K562 (cell line): ENCODE measurements around the gene BEST1. TPM values are rescaled to one million over a fixed set of nuclear protein-coding genes. Genes with fewer than 3 reads are reported as not detected.

ENCODE experiments used
- ARID2 ChIP-seq: fragments of 450-650 bp; IDR thresholded peaks from 2 replicates; pipeline ENCODE4 v1.6.1; 2017; ENCODE audit warnings: antibody characterized with exemption, mild to moderate bottlenecking
- CBX3 ChIP-seq, 2 experiments: IDR thresholded peaks; 1 replicate in 1 of 2; 2 replicates in 1 of 2; pipeline ENCODE4 v1.6.1; 2012; ENCODE audit warnings: inconsistent platforms in 2 of 2, low read length in 2 of 2, borderline replicate concordance in 1 of 2, control low read depth in 1 of 2
- CEBPG ChIP-seq, 3 experiments: fragments of 200-800 bp in 1 of 3; sonication (Bioruptor generic) in 1 of 3; sonication (generic) in 1 of 3; formaldehyde crosslinking in 1 of 3; IDR thresholded peaks in 2 of 3; conservative IDR thresholded peaks in 1 of 3; 2 replicates each; pipeline versions ENCODE4 v1.6.1 to v1.8.0; 2016 to 2022; ENCODE audit warnings: missing compliant biosample characterization in 2 of 3, missing genetic modification characterization in 2 of 3, mild to moderate bottlenecking in 1 of 3, missing genetic modification reagents in 1 of 3
- JUN ChIP-seq, 2 experiments: sonication (generic) in 1 of 2; formaldehyde crosslinking in 1 of 2; IDR thresholded peaks; 2 replicates each; pipeline versions ENCODE4 v1.6.1 to v1.8.0; 2012 to 2022; ENCODE audit warnings: borderline replicate concordance in 2 of 2, mild to moderate bottlenecking in 2 of 2, improper control_type of control experiment in 1 of 2, low read depth in 1 of 2, low read length in 1 of 2, missing genetic modification reagents in 1 of 2
- MTA1 ChIP-seq: fragments of 450-650 bp; IDR thresholded peaks from 2 replicates; pipeline ENCODE4 v1.6.1; 2017; ENCODE audit warnings: borderline replicate concordance
- MTA3 ChIP-seq: fragments of 450-650 bp; formaldehyde crosslinking; IDR thresholded peaks from 2 replicates; pipeline ENCODE4 v1.6.1; 2017; ENCODE audit warnings: mild to moderate bottlenecking, borderline replicate concordance
- PRMT5 ChIP-seq: sonication (generic); formaldehyde crosslinking; IDR thresholded peaks from 2 replicates; pipeline ENCODE4 v1.5.0; 2020; ENCODE audit warnings: missing genetic modification reagents
- SMAD3 ChIP-seq: fragments of 450-650 bp; formaldehyde crosslinking; conservative IDR thresholded peaks from 2 replicates; pipeline ENCODE4 v1.4.0; 2020; ENCODE audit warnings: mild to moderate bottlenecking
- ZNF12 ChIP-seq: sonication (generic); formaldehyde crosslinking; IDR thresholded peaks from 2 replicates; pipeline ENCODE4 v1.4.0; 2020; ENCODE audit warnings: mild to moderate bottlenecking, missing genetic modification reagents
- ZNF589 ChIP-seq: fragments of 200-800 bp; sonication (Bioruptor generic); IDR thresholded peaks from 2 replicates; pipeline ENCODE4 v1.6.1; 2016; ENCODE audit warnings: low read depth, missing genetic modification characterization, missing compliant biosample characterization
- ZNF778 ChIP-seq: fragments of 450-650 bp; formaldehyde crosslinking; IDR thresholded peaks from 2 replicates; pipeline ENCODE4 v1.4.0; 2020; ENCODE audit warnings: mild to moderate bottlenecking, moderate library complexity
- ZZZ3 ChIP-seq: fragments of 450-650 bp; IDR thresholded peaks from 2 replicates; pipeline ENCODE4 v1.6.1; 2016; ENCODE audit warnings: antibody characterized with exemption, mild to moderate bottlenecking, moderate library complexity
- polyA plus RNA-seq, 8 experiments: library from polyadenylated mRNA; depleted of rRNA in 4 of 8; stranded (reverse) in 5 of 8; unstranded in 3 of 8; fragments of >200 nt; fragmentation: Nextera tagmentation in 2 of 8; fragmentation: Illumina TruSeq in 1 of 8; extraction: Ambion mirVana in 2 of 8; extraction: Trizol in 1 of 8; gene quantifications; 2 replicates each; pipeline versions ENCODE4 v1.2.1 to v1.2.3, GENCODE V29; 2011 to 2014; ENCODE audit warnings: inconsistent platforms in 1 of 8, missing spikeins in 1 of 8
- total RNA-seq, 7 experiments: library from RNA; depleted of rRNA in 6 of 7; stranded (reverse); fragments of >200 nt in 6 of 7; fragmentation: Illumina TruSeq in 2 of 7; extraction: Trizol in 2 of 7; gene quantifications; 2 replicates each; pipeline versions ENCODE4 v1.2.1 to v1.2.3, GENCODE V29; 2011 to 2021; ENCODE audit warnings: low replicate concordance in 1 of 7
- TF ChIP-seq, protein P1 (sequence below): fragments of 450-650 bp; IDR thresholded peaks from 2 replicates; pipeline ENCODE4 v1.6.1; 2016; ENCODE audit warnings: mild to moderate bottlenecking
- TF ChIP-seq, protein P2 (sequence below): fragments of 250-450 bp; sonication (Bioruptor Pico); IDR thresholded peaks from 2 replicates; pipeline ENCODE4 v1.8.0; 2021; ENCODE audit warnings: borderline replicate concordance, mild to moderate bottlenecking, moderate library complexity; ENCODE audit not compliant: poor library complexity, severe bottlenecking
- TF ChIP-seq, protein P3 (sequence below): sonication (generic); formaldehyde crosslinking; IDR thresholded peaks from 2 replicates; pipeline ENCODE4 v1.8.0; 2022; ENCODE audit warnings: missing genetic modification reagents, mild to moderate bottlenecking, borderline replicate concordance
- TF ChIP-seq, protein P4 (sequence below), 2 experiments: fragments of 200-800 bp in 1 of 2; sonication (Bioruptor generic) in 1 of 2; sonication (generic) in 1 of 2; formaldehyde crosslinking in 1 of 2; IDR thresholded peaks in 1 of 2; conservative IDR thresholded peaks in 1 of 2; 2 replicates each; pipeline versions ENCODE4 v1.5.0 to v1.6.1; 2016 to 2020; ENCODE audit warnings: missing compliant biosample characterization in 1 of 2, missing genetic modification characterization in 1 of 2, missing genetic modification reagents in 1 of 2

Gene BEST1
- total and polyA plus RNA-seq, 9 of the 15 experiments (the other 6 are each of a cell fraction or from before 2014, with no cell fraction given): 0.07 to 1.3 (median 0.40) TPM

DNA sequence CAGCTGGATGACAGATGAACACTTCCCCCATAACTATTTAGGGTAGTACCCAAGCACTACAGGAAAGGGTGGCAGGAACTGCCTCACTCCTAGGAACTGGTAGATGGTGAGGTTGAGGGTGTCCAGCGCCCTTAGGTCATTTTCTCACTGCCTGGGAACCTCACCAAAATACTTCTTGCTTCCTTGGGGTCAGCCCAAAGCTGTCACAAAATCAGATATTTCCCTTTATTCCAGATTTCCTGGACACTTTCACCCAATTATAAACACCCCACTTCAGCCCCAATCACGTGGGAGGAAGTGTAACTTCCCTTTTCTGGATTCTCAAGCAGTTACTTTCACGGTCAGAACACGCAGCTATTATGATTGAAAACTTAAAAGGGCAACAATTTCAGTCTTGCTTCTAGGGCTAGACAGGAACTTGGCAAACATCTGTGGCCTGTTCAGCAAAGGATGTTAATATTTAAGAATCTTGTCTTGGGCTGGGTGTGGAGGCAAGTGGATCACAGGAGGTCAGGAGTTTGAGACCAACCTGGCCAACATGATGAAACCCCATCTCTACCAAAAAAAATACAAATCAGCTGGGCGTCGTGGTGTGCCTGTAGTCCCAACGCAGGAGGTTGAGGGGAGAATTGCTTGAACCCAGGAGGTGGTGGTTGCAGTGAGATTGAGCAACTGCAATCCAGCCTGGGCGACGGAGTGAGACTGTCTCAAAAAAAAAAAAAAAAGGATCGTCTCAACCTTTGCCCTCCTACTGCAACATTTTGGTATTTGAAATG is 13.3 kb downstream of the BEST1 start (continued):
- TF ChIP-seq, protein P1, sequence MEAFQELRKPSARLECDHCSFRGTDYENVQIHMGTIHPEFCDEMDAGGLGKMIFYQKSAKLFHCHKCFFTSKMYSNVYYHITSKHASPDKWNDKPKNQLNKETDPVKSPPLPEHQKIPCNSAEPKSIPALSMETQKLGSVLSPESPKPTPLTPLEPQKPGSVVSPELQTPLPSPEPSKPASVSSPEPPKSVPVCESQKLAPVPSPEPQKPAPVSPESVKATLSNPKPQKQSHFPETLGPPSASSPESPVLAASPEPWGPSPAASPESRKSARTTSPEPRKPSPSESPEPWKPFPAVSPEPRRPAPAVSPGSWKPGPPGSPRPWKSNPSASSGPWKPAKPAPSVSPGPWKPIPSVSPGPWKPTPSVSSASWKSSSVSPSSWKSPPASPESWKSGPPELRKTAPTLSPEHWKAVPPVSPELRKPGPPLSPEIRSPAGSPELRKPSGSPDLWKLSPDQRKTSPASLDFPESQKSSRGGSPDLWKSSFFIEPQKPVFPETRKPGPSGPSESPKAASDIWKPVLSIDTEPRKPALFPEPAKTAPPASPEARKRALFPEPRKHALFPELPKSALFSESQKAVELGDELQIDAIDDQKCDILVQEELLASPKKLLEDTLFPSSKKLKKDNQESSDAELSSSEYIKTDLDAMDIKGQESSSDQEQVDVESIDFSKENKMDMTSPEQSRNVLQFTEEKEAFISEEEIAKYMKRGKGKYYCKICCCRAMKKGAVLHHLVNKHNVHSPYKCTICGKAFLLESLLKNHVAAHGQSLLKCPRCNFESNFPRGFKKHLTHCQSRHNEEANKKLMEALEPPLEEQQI: no peak
- no peak for TF ChIP-seq ZZZ3
- TF ChIP-seq JUN (IDR thresholded peaks at IDR 0.05; ENCODE audit: borderline replicate concordance, low read depth, low read length): no peak
- no peak for TF ChIP-seq JUN (CRISPR knock-in tag; IDR thresholded peaks at IDR 0.05; ENCODE audit: borderline replicate concordance)
- TF ChIP-seq, protein P2, sequence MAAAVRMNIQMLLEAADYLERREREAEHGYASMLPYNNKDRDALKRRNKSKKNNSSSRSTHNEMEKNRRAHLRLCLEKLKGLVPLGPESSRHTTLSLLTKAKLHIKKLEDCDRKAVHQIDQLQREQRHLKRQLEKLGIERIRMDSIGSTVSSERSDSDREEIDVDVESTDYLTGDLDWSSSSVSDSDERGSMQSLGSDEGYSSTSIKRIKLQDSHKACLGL (CRISPR knock-in tag): no peak
- TF ChIP-seq ZNF12 (CRISPR knock-in tag): no peak
- TF ChIP-seq, protein P3, sequence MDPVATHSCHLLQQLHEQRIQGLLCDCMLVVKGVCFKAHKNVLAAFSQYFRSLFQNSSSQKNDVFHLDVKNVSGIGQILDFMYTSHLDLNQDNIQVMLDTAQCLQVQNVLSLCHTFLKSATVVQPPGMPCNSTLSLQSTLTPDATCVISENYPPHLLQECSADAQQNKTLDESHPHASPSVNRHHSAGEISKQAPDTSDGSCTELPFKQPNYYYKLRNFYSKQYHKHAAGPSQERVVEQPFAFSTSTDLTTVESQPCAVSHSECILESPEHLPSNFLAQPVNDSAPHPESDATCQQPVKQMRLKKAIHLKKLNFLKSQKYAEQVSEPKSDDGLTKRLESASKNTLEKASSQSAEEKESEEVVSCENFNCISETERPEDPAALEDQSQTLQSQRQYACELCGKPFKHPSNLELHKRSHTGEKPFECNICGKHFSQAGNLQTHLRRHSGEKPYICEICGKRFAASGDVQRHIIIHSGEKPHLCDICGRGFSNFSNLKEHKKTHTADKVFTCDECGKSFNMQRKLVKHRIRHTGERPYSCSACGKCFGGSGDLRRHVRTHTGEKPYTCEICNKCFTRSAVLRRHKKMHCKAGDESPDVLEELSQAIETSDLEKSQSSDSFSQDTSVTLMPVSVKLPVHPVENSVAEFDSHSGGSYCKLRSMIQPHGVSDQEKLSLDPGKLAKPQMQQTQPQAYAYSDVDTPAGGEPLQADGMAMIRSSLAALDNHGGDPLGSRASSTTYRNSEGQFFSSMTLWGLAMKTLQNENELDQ (CRISPR knock-in tag): no peak
- TF ChIP-seq MTA3: no peak; the same call in 1 of the 2 replicates
- 0 out of 2 replicates have a peak, but pooled peaks have one; percentile 17 for TF ChIP-seq ARID2
- TF ChIP-seq ZNF778 (CRISPR knock-in tag): no peak; the same call in 1 of the 2 replicates
- peak; percentile 45; the same call in 1 of the 2 replicates for TF ChIP-seq ZNF589 (CRISPR knock-in tag)
- no peak; a peak in 1 of 3 replicates for TF ChIP-seq CBX3 (IDR thresholded peaks at IDR 0.05; ENCODE audit: borderline replicate concordance in 1 of 2, low read length in 2 of 2)
- peak; percentile 82 for TF ChIP-seq CEBPG (CRISPR knock-in tag; IDR thresholded peaks at IDR 0.05)
- TF ChIP-seq CEBPG (tag; conservative IDR thresholded peaks at IDR 0.05 in 1 of 2, IDR thresholded peaks at IDR 0.05 in 1 of 2): peak; percentile 83 to 84; a peak in 3 of 4 replicates
- TF ChIP-seq, protein P4, sequence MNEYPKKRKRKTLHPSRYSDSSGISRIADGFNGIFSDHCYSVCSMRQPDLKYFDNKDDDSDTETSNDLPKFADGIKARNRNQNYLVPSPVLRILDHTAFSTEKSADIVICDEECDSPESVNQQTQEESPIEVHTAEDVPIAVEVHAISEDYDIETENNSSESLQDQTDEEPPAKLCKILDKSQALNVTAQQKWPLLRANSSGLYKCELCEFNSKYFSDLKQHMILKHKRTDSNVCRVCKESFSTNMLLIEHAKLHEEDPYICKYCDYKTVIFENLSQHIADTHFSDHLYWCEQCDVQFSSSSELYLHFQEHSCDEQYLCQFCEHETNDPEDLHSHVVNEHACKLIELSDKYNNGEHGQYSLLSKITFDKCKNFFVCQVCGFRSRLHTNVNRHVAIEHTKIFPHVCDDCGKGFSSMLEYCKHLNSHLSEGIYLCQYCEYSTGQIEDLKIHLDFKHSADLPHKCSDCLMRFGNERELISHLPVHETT (CRISPR knock-in tag; conservative IDR thresholded peaks at IDR 0.05 in 1 of 2, IDR thresholded peaks at IDR 0.05 in 1 of 2): no peak
- 0 out of 2 replicates have a peak, but pooled peaks have one; percentile 4 for TF ChIP-seq MTA1
- TF ChIP-seq SMAD3: peak; percentile 67
- TF ChIP-seq PRMT5 (CRISPR knock-in tag): no peak
